ENCODE results near the gene DBNDD1.

Gene DBNDD1

GRCh38 chr16:90015586-90016338 lies 3.5 kb downstream of the DBNDD1 start:
- TF ChIP-seq CTCF (conservative IDR thresholded peaks at IDR 0.05) = no peak
- no peak overlapping the region for H3K27ac ChIP-seq

- H3K27ac ChIP-seq = no peak overlapping the region
- no peak for TF ChIP-seq CTCF (conservative IDR thresholded peaks at IDR 0.05)
Measured at GRCh38 chr16:90012991-90013745, 6.1 kb downstream of the DBNDD1 start.

- TF ChIP-seq CTCF (conservative IDR thresholded peaks at IDR 0.05) = no peak
- H3K27ac ChIP-seq = no peak overlapping the region
Measured at GRCh38 chr16:90011908-90012501, 7.3 kb downstream of the DBNDD1 start.

- H3K27ac ChIP-seq = no peak overlapping the region
- TF ChIP-seq CTCF (conservative IDR thresholded peaks at IDR 0.05) = no peak
Measured at GRCh38 chr16:90011508-90011819, 7.8 kb downstream of the DBNDD1 start.

- no peak for TF ChIP-seq CTCF (conservative IDR thresholded peaks at IDR 0.05)
Measured at GRCh38 chr16:90010676-90011507, 8.4 kb downstream of the DBNDD1 start.

GRCh38 chr16:90009172-90009899 lies 9.9 kb downstream of the DBNDD1 start:
- H3K27ac ChIP-seq = no peak overlapping the region
- TF ChIP-seq CTCF (conservative IDR thresholded peaks at IDR 0.05) = no peak

More at GRCh38 chr16:90010676-90011507, 8.4 kb downstream of the DBNDD1 start:
- H3K27ac ChIP-seq = no peak overlapping the region
